NCI-H146 treated with DMSO at 0.1 percent for 48 hours (cell line): ENCODE data around the gene GPC5.
"Not testable (repeated sequence)": the region's sequence is repeated elsewhere in the genome, so short reads cannot be mapped to it uniquely, and the experiment has no call there.

ENCODE experiments used
- DNase-seq: peaks from one replicate; lab custom pipeline; 2025; ENCODE audit not compliant: unreplicated experiment; lab: John Stamatoyannopoulos, UW

GPC5 gene

DNA sequence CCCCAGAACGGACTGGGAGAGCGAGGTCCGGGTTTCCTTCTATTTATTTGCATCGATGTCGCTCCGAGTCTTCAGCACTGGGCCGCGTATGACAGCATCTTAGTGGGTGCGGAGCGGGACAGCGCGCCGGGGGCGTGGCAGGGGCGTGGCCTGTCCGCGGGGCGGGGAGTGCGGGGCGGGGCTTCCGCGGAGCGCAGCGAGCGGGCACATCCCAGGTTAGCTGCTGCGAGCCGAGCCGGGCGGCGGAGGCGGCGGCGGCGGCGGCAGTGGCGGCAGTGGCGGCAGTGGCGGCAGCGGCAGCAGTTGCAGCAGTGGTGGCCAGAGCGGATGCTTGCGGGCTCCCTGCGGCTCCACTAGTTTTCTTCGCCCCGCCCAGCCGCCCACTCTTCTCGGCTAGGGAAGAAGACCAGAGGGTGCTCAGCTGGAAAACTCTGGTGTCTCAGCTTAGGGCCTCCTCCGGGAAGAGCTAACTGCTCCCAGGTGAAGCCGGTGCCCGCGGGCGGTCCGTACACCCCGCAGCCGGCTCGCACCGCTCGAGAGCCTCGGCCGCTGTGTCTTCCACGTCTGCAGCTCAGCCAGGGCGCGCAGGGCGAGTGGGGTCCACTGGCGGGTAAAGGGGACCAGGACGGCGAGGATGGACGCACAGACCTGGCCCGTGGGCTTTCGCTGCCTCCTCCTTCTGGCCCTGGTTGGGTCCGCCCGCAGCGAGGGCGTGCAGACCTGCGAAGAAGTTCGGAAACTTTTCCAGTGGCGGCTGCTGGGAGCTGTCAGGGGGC, at the start of gene GPC5:
TSS of gene GPC5 (plus strand) at position 209 of the 776 bp plus-strand sequence.
- peak; percentile 60 for DNase-seq

DNA sequence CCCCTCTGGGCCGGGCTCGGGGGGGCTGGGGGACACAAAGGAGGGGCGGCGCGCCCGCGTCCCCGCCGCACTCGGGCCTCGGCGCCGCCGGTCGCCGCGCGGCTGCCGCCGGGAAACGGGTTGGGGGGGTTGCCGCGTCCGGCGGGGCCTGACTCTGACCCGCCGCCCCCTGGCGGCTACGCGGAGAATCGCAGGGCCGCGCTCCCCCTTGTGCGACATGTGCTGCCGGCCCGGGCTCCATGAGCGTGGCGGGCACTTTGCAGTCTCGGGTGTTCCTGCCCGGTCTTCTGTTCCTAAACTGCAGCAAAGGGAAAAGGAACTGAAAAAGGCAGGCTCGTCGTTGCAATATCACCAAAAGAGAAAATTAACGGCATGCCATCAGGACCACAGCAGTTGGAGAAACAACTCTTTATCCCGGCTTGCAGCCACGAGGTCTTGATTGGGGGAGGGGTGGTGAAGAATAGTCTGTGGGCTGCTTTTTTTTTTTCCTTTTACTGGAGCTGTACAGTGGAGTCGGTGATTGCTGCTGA, 49.5 kb upstream of the GPC5 start:
- DNase-seq = peak; percentile 89

DNA sequence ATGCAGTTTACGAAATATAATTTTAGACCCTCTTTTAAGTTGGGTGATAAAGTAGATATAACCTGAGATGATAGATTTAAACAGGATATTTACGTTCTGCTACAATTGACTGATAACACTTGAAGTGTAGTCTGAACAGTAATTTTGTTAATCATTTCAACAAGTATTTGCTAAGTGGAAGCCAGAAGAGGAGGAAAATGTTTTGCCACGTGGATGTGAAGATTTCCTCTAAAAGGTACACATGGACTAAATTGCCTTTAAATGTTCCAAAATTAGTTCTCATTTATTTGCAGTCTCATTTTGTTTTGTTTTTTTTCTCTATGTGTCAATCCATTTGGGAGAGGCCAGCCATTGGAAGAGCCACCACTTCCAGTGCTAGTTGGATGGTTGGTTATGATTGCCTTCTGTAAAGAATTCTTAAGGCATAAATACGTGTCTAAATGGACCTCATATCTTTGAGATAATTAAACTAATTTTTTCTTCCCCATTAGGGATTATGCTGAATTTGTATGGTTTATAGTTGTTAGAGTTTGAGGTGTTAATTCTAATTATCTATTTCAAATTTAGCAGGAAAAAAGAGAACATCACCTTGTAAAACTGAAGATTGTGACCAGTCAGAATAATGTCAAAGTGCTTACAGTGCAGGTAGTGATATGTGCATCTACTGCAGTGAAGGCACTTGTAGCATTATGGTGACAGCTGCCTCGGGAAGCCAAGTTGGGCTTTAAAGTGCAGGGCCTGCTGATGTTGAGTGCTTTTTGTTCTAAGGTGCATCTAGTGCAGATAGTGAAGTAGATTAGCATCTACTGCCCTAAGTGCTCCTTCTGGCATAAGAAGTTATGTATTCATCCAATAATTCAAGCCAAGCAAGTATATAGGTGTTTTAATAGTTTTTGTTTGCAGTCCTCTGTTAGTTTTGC, 48.2 kb upstream of the GPC5 start:
- DNase-seq = no peak

DNA sequence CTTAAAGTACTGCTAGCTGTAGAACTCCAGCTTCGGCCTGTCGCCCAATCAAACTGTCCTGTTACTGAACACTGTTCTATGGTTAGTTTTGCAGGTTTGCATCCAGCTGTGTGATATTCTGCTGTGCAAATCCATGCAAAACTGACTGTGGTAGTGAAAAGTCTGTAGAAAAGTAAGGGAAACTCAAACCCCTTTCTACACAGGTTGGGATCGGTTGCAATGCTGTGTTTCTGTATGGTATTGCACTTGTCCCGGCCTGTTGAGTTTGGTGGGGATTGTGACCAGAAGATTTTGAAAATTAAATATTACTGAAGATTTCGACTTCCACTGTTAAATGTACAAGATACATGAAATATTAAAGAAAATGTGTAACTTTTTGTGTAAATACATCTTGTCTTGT, 47.3 kb upstream of the GPC5 start:
- no peak for DNase-seq

DNA sequence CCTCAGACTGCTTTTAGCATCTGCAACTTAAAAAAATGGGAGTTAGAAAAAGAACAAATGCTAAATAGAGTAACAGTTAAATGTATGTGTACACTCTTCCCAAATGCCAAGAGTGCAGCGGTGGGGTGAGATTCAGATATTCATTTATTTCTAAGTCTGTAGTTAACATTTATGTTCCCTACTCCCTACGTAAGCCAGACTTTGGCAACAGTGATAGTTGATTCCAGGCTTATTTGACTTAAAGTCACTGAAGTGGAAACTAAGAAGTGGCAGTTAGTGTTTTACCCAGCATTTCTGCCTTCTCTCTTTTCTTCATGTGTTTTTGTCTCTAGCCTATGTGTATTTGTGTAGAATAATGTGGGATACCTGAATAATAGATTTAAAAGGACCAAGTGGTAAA, 46.4 kb upstream of the GPC5 start:
- DNase-seq = no peak

DNA sequence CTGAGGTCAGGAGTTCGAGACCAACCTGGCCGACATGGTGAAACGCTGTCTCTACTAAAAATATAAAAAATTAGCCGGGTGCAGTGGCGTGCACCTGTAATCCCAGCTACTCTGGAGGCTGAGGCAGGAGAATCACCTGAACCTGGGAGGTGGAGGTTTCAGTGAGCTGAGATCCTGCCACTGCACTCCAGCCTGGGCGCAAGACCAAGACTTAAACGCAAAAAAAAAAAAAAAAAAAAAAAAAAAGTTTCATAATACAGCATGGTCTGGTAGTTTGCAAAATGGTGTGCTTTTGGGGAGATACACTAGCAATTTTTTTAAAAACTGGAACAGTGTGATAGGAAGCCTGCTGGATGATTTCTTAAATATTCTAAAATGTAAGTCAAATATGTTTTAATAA, 45.5 kb upstream of the GPC5 start:
- not testable (repeated sequence) for DNase-seq

GRCh38 chr13:91353494-91353893, 44.9 kb upstream of the GPC5 start:
- no peak for DNase-seq

DNA sequence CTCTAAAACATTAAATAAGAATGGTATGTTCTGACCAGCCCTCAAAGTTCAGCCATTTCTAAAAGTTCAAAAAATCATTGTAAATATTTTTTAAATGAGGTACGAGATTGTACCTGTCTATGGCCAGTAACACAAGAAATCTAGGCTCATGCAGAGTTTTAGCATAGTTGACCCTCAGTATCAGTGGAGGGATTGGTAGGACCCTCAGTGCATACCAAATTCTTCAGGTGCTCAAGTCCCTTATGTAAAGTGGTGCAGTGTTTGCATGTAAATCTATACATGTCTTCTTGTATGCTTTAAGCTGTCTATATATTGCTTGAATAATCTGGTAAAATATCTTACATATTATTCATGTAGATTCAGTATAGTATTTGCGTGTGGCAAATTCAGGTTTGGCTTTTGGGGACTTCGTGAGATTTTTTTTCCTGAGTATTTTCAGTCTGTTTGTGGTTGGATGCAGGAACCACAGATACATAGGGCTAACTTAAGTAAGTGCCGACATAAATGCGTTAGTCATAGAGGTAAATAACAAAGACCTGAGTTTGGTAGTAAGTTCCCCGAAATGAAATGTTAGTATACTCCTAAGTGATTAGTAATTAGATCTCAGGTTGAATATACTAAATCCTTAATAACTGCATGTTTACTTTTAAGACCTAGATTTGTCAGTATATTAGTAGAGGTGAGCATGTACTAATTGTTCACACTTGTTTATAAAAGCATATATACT, 43.2 kb upstream of the GPC5 start:
- DNase-seq = no peak

GRCh38 chr13:91355826-91356710, 42.4 kb upstream of the GPC5 start:
- no peak for DNase-seq

DNA sequence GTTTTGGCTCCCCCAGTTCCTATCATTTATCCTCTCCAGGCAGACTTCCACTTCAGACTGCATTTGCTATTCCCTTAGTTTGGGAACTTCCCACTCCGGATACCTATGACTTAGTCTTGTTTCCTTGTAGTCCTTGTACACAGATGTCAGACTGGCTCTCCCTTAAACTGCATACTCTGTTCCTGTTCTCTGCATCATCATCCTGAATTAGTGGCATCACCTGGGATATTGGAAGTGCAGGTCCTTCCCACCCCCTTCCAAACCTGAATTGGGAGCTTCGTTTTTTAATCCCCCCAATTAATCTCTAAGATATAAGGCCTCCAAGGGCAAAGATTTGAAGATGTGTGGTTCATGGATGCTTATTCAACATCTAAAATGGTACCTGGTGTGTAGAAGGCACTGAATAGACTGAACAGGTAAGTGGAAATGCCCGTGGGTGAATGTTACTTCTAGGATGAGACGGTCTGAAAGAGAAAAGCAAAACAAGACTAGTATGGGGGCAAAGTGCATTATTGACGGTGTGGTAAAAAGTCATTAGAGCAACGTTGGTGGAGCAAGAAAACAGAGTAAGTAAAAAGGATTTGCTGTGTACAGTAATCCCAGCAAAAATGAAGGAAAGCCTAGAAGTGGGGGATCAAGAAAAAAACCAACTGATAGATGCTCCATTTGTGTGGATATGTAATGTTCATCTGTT, 41.4 kb upstream of the GPC5 start:
- DNase-seq = no peak

DNA sequence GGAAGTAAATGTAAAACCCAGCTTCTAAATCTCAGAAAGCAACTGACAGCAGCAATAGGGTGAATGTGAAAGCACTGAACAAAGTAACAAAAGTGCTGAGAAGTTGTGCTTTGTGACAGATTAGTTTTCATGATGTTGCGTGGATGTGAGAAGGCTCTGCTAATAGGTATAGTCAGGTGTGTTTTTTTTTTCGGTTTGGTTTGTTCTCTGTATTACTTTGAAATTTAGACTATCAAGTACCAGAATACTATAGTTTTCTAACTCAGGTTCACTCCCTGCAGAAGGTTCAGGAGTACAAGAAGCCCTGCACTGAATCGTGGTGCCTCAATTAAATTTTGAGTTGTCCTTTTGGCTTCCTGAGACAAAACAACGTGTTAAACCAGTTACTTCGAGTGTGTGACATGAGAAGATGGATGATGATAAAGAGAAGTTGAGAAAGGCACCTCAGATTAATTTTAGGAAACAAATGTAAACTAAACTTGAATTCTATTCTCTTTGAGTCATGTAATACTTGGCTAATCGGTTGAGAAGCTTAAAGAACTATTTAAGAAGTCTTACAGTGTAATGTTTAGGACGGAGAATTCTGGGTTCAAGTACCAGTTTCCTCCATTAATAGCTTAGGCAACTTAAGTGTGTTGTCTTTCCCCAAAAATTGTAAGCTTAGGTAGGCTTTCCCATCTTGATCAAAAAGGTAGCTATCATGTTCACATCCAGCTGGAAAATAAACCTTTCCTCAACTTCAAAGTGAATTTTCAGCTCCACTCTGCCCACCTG, 40.6 kb upstream of the GPC5 start:
- DNase-seq = no peak

DNA sequence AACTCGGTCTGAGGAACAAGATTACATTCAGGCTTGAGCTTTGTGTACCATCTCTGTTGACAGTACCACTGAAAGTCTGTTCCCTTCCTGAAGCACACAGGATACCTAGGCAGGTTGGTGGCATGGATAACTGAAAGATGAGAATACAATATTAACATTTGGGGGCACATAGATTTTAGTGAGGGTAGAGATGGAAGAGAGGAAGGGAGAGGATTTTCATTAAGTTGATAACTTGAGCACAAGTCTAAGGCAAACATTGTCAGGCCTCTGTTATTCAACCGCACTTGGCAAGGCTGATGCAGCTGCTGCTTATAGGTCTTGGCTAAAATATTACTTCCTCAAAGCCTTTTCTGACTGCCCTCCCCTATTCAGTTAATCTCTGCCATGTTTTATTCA, 40.0 kb upstream of the GPC5 start:
- no peak for DNase-seq

GRCh38 chr13:91359111-91359510, 39.3 kb upstream of the GPC5 start:
- no peak for DNase-seq

DNA sequence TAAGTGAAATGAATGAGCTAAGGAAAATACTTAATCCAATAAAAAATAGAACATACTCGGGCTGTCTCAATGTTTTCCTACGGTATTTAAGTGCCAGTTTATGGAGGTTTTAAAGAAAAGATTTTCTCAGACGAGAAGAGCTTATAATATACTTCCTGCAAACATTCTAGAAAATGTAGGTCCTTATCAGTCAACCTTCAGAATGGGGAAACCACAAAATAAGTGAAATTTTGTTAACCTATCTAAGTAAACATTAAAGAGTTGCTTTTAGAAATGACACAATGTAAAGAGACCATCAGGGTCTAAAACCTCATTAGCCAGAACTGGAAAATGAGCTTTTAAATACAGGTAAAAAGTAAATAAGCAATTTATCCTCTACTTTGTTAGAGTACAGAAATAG, 38.8 kb upstream of the GPC5 start:
- DNase-seq = no peak

- DNase-seq = no peak
Observed at GRCh38 chr13:91360246-91360751, 38.1 kb upstream of the GPC5 start.

DNA sequence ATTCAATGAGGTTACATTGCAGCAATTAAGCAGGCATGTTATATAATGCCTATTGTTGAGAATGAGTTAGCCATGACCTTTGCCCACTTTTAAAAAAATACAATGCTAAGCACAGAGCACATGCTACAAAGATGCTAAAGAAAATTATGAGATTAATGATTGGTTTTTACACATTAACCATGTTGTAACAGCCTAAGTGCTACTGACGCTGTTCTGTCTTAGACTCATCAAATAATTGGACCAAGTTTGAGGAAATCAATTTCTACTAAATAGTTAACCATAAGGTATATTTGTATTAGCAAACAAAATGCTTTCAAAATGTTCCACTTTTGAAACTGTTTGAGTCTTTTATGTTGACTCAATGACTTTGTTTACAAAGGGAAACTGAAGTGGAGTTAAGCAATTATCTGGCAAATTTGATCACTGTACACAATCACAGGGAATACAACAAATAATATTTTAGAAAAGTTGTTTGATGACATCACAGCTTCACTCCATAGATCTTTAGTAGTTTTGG, 36.6 kb upstream of the GPC5 start:
- DNase-seq = no peak

DNA sequence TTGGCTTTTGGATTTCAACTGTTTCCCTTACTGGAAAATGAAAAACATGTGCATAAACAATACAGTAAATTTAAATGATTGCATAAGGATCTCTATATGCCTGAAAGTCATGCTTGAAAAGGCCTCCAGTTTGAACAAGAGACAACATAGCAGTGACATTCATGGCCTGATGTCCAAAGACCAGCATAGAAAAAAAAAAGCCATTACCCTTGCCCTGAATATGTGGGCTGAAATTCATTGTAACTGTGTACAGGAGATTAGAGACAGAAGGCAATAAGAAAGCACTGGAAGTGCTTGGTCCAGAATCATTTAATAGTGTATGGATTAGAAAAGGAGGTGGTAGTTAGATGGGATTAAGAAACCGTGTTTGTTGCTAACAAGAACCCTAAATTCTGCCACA, 35.5 kb upstream of the GPC5 start:
- no peak for DNase-seq

- no peak for DNase-seq
Observed at GRCh38 chr13:91368101-91368500, 30.3 kb upstream of the GPC5 start.
